Kidney capillary endothelial cell (primary cell): ENCODE data around the gene ZNF672.
"Not testable (repeated sequence)": the region's sequence is repeated elsewhere in the genome, so short reads cannot be mapped to it uniquely, and the experiment has no call there.

Experiments used
- DNase-seq: peaks from one replicate; pipeline ENCODE4 v3.0.0-alpha.2; 2018; ENCODE audit warnings: low spot score

Gene ZNF672

DNA sequence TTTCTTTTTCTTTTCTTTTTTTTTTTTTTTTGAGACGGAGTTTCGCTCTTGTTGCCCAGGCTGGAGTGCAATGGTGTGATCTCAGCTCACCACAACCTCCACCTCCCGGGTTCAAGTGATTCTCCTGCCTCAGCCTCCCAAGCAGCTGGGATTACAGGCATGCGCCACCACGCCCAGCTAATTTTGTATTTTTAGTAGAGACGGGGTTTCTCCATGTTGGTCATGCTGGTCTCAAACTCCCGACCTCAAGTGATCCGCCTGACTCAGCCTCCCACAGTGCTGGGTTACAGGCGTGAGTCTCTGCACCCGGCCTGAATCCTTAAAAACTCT is 51.9 kb downstream of the ZNF672 start:
- DNase-seq: not testable (repeated sequence)

GRCh38 chr1:248890549-248891498 is 52.8 kb downstream of the ZNF672 start:
- DNase-seq: no peak

GRCh38 chr1:248891758-248892157 is 53.7 kb downstream of the ZNF672 start:
- DNase-seq: no peak

GRCh38 chr1:248892590-248892989 is 54.6 kb downstream of the ZNF672 start:
- no peak for DNase-seq

DNA sequence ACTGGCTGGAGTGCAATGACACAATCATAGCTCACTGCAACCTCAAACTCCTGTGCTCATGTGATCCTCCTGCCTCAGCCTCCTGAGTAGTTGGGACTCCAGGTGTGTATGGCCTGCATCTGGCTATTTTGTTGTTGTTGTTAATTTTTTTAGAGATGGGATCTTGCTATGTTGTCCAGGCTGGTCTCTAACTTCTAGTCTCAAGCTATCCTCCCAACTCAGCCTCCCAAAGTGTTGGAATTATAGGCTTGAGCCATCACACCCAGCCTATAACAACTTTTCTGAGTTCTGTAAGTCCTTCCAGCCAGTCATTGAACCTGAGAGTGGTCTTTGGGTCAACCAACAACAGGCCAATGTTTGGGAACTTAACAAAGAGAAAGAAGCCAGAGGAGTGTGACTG is 56.8 kb downstream of the ZNF672 start:
- no peak for DNase-seq

- no peak for DNase-seq
Observed at GRCh38 chr1:248897412-248898337, 59.7 kb downstream of the ZNF672 start.
